Retinal pigment epithelial cell (primary cell): ENCODE measurements around the gene PCDHB7.
"Not testable (repeated sequence)": the region's sequence is repeated elsewhere in the genome, so short reads cannot be mapped to it uniquely, and the experiment has no call there.

Experiments
- DNase-seq: peaks from one replicate; pipeline ENCODE4 v3.0.0-alpha.2; 2010; ENCODE audit warnings: low read depth
- H3K4me3 ChIP-seq: 2 replicates; pipeline ENCODE4 v1.5.1; 2011; ENCODE audit warnings: mild to moderate bottlenecking, low read length, control low read depth, moderate library complexity
- TF ChIP-seq, protein P1 (sequence below): conservative IDR thresholded peaks from 2 replicates; pipeline ENCODE4 v1.5.1; 2011; ENCODE audit warnings: low read depth, low read length, control low read depth, inconsistent platforms

Gene PCDHB7

DNA sequence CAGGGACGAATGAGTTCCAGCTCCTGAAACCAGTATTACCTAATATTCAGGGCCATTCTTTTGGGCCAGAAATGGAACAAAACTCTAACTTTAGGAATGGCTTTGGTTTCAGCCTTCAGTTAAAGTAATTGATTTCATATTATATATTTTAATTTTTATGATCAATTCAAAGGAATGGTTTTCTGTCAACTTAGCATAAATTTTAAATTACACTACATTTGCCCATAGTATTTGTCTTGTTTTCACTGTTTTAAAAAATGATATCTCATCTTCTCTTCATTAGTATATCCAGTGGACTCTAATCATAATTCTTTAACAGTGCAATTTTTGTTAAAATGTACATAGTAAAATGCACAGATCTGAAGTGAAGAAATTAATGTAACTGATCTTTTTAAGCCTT is 7.9 kb downstream of the PCDHB7 start:
- no peak for DNase-seq
- TF ChIP-seq, protein P1, sequence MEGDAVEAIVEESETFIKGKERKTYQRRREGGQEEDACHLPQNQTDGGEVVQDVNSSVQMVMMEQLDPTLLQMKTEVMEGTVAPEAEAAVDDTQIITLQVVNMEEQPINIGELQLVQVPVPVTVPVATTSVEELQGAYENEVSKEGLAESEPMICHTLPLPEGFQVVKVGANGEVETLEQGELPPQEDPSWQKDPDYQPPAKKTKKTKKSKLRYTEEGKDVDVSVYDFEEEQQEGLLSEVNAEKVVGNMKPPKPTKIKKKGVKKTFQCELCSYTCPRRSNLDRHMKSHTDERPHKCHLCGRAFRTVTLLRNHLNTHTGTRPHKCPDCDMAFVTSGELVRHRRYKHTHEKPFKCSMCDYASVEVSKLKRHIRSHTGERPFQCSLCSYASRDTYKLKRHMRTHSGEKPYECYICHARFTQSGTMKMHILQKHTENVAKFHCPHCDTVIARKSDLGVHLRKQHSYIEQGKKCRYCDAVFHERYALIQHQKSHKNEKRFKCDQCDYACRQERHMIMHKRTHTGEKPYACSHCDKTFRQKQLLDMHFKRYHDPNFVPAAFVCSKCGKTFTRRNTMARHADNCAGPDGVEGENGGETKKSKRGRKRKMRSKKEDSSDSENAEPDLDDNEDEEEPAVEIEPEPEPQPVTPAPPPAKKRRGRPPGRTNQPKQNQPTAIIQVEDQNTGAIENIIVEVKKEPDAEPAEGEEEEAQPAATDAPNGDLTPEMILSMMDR: no peak
- no peak overlapping the region for H3K4me3 ChIP-seq

DNA sequence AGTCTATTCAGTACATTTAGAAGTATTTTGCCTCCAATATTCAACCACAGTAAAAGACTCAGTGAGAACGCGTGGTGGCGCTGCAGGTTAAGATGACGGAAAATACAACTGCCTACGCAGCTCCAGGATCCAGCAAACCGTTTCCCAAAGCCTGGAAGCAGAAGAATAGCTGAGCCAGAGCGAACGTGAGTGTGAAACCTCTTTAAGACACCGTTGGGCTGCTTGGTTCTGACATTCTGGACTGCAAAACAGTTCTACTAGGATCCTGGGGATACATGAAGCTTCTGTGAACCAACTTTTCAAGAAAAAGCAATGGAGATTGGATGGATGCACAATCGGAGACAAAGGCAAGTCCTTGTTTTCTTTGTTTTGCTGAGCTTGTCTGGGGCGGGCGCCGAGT is 9.8 kb downstream of the PCDHB7 start, which contains the start of gene PCDHB16:
TSS of gene PCDHB16 (plus strand) at position 140 of the 400 bp plus-strand sequence. CDS start at position 313, 173 bp downstream.
- DNase-seq: no peak
- TF ChIP-seq, protein P1: peak; percentile 20
- peak within 1 kb of the TSS; percentile 8 for H3K4me3 ChIP-seq

DNA sequence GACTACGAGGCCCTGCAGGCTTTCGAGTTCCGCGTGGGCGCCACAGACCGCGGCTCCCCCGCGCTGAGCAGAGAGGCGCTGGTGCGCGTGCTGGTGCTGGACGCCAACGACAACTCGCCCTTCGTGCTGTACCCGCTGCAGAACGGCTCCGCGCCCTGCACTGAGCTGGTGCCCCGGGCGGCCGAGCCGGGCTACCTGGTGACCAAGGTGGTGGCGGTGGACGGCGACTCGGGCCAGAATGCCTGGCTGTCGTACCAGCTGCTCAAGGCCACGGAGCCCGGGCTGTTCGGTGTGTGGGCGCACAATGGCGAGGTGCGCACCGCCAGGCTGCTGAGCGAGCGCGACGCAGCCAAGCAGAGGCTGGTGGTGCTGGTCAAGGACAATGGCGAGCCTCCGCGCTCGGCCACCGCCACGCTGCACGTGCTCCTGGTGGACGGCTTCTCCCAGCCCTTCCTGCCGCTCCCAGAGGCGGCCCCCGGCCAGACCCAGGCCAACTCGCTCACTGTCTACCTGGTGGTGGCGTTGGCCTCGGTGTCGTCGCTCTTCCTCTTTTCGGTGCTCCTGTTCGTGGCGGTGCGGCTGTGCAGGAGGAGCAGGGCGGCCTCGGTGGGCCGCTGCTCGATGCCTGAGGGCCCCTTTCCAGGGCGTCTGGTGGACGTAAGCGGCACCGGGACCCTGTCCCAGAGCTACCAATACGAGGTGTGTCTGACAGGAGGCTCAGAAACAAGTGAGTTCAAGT is 11.8 kb downstream of the PCDHB7 start:
- not testable (repeated sequence) for H3K4me3 ChIP-seq, DNase-seq

DNA sequence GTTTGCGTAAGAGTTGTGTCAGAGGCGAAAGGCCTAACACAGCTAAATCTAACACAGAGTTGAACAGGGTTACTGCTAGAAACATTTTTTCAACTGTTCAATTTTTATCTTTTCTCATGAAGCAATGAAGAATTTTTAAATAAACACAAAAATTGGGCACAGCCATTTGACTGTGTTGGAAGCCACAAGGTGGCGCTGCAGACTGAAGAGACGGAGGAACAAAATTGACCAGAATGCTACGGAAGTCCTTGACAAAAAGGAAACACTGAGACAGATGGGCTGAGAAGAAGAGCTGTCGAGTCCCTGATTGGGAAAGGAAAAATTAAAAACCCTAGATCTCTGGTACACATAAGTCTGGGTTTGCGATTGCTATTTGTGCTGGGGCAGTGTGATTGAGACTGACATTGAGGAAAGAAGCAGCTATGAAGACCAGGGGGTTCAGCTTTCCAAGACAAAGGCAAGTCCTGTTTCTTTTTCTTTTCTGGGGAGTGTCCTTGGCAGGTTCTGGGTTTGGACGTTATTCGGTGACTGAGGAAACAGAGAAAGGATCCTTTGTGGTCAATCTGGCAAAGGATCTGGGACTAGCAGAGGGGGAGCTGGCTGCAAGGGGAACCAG is 14.6 kb downstream of the PCDHB7 start, which contains the start of gene PCDHB9:
TSS of gene PCDHB9 (plus strand) at position 265 of the 616 bp plus-strand sequence. CDS start at position 423, 158 bp downstream.
- TF ChIP-seq, protein P1: peak; percentile 34
- no peak for DNase-seq
- H3K4me3 ChIP-seq: no peak within 1 kb of the TSS

DNA sequence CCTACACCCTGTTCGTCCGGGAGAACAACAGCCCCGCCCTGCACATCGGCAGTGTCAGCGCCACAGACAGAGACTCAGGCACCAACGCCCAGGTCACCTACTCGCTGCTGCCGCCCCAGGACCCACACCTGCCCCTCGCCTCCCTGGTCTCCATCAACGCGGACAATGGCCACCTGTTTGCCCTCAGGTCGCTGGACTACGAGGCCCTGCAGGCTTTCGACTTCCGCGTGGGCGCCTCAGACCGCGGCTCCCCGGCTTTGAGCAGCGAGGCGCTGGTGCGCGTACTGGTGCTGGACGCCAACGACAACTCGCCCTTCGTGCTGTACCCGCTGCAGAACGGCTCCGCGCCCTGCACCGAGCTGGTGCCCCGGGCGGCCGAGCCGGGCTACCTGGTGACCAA is 16.2 kb downstream of the PCDHB7 start:
- not testable (repeated sequence) for DNase-seq, H3K4me3 ChIP-seq

DNA sequence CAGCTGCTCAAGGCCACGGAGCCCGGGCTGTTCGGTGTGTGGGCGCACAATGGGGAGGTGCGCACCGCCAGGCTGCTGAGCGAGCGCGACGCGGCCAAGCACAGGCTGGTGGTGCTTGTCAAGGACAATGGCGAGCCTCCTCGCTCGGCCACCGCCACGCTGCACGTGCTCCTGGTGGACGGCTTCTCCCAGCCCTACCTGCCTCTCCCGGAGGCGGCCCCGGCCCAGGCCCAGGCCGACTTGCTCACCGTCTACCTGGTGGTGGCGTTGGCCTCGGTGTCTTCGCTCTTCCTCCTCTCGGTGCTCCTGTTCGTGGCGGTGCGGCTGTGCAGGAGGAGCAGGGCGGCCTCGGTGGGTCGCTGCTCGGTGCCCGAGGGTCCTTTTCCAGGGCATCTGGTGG is 16.7 kb downstream of the PCDHB7 start:
- not testable (repeated sequence) for H3K4me3 ChIP-seq, DNase-seq

DNA sequence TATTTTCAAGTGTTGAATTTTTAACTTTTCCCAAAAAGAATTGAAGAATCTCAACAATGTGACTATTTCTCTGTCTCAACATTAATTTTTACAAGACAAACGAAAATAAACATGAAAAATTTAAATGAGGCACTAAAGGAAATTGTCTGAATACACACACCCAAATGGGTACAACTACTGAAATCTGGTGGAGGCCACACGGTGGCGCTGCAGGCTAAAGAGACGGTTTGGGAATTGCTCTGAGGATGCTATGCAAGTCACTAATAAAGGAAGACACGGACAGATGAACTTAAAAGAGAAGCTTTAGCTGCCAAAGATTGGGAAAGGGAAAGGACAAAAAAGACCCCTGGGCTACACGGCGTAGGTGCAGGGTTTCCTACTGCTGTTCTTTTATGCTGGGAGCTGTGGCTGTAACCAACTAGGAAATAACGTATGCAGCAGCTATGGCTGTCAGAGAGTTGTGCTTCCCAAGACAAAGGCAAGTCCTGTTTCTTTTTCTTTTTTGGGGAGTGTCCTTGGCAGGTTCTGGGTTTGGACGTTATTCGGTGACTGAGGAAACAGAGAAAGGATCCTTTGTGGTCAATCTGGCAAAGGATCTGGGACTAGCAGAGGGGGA is 19.8 kb downstream of the PCDHB7 start, which contains the start of gene PCDHB10:
TSS of gene PCDHB10 (plus strand) at position 244 of the 616 bp plus-strand sequence. CDS start at position 444, 200 bp downstream.
- DNase-seq: no peak
- TF ChIP-seq, protein P1: peak; percentile 21

DNA sequence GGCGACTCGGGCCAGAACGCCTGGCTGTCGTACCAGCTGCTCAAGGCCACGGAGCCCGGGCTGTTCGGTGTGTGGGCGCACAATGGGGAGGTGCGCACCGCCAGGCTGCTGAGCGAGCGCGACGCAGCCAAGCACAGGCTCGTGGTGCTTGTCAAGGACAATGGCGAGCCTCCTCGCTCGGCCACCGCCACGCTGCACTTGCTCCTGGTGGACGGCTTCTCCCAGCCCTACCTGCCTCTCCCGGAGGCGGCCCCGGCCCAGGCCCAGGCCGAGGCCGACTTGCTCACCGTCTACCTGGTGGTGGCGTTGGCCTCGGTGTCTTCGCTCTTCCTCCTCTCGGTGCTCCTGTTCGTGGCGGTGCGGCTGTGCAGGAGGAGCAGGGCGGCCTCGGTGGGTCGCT is 21.9 kb downstream of the PCDHB7 start:
- H3K4me3 ChIP-seq, DNase-seq: not testable (repeated sequence)

More for the DNA sequence above, 19.8 kb downstream of the PCDHB7 start, which contains the start of gene PCDHB10:
- H3K4me3 ChIP-seq: no peak within 1 kb of the TSS

DNA sequence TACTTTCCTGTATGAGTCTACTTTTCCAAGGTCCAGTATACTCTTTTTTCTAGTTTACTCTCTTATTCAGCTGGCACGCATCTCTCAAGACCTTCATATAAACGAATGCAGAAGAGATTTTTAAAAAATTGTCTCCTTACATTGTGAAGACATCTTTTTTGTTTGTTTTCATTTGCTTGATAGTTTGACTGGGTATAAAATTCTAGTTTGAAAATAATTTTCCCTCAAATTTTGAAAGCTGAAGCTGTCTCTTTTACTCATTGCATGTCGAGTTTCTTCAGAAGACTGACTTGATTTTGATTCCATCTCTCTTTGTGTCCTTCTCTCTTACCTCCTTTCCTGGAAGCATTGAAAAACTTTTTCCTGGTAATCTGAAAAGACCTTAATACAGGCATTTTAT is 23.9 kb downstream of the PCDHB7 start:
- no peak overlapping the region for H3K4me3 ChIP-seq
- TF ChIP-seq, protein P1: no peak
- no peak for DNase-seq
